Cardiac muscle cell (in vitro differentiated cells and primary cell): Measurements from ENCODE around the gene ADGRD1. TPM values are rescaled to one million over a fixed set of nuclear protein-coding genes. Genes with fewer than 3 reads are reported as not detected.

Source experiments
- DNase-seq, 2 donors: peaks; one replicate each; pipeline versions ENCODE4 v3.0.0 to v3.0.0-alpha.2; 2010 to 2017; ENCODE audit warnings: low read depth in 1 of 2, low spot score in 1 of 2
- H3K27ac ChIP-seq: fragments of 200-600 bp; sonication (generic); 2 replicates; pipeline ENCODE4 v1.5.1; 2016
- H3K27me3 ChIP-seq: fragments of 200-600 bp; sonication (generic); 2 replicates; pipeline ENCODE4 v1.6.0; 2016; ENCODE audit warnings: control low read depth
- H3K36me3 ChIP-seq: fragments of 200-600 bp; sonication (generic); 2 replicates; pipeline ENCODE4 v1.5.1; 2016; ENCODE audit warnings: control low read depth
- H3K4me1 ChIP-seq: fragments of 200-600 bp; sonication (generic); 2 replicates; pipeline ENCODE4 v1.8.1; 2017; ENCODE audit warnings: low read depth, mild to moderate bottlenecking, mixed run types
- H3K4me3 ChIP-seq: fragments of 200-600 bp; sonication (generic); 2 replicates; pipeline ENCODE4 v1.5.1; 2016; ENCODE audit warnings: mild to moderate bottlenecking
- H3K9me3 ChIP-seq: fragments of 200-600 bp; sonication (generic); 2 replicates; pipeline ENCODE4 v1.5.1; 2017; ENCODE audit warnings: low read depth, mild to moderate bottlenecking, control low read depth
- polyA plus RNA-seq: library from polyadenylated mRNA; unstranded; fragments of >200 nt; fragmentation: Nextera tagmentation; extraction: Ambion mirVana; gene quantifications from 2 replicates; pipeline ENCODE4 v1.2.1, GENCODE V29; 2016
- total RNA-seq: library from RNA; depleted of rRNA; stranded (reverse); fragments of >200 nt; gene quantifications from 2 replicates; pipeline ENCODE4 v1.2.3, GENCODE V29; 2016
- TF ChIP-seq, protein P1 (sequence below): IDR thresholded peaks from 2 replicates; pipeline ENCODE4 v1.5.1; 2012; ENCODE audit warnings: low read depth, mild to moderate bottlenecking, low read length

Gene ADGRD1
- total and polyA plus RNA-seq, 2 experiments from 2014 or later, result 66.6 to 74.0 TPM

DNA sequence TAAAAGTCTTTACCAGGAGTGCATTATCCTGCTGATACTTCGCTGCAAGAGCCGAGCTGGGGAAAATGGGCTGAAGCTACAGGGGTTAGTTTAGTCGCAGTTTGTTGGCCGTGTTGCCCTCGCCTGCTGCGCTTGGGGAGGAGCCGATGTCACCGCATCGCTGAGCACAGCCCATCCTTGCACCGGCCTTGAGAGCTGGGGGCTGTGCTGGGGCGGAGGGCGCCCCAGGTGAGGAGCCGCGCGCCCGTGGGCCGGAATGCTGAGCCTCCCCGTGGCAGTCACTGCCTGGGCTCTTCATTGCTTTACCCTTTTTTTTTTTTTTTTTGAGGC, 50.0 kb downstream of the ADGRD1 start:
- H3K4me3 ChIP-seq, result no peak overlapping the region
- H3K36me3 ChIP-seq, result peaks cover 15% of the 10 kb centered on the region
- H3K4me1 ChIP-seq, result peaks cover 6% of the 10 kb centered on the region
- H3K27ac ChIP-seq, result peak overlapping the region; percentile 88
- DNase-seq, result no peak
- no peaks in the 10 kb centered on the region for H3K9me3 ChIP-seq
- H3K27me3 ChIP-seq, result no peaks in the 10 kb centered on the region
- TF ChIP-seq, protein P1, sequence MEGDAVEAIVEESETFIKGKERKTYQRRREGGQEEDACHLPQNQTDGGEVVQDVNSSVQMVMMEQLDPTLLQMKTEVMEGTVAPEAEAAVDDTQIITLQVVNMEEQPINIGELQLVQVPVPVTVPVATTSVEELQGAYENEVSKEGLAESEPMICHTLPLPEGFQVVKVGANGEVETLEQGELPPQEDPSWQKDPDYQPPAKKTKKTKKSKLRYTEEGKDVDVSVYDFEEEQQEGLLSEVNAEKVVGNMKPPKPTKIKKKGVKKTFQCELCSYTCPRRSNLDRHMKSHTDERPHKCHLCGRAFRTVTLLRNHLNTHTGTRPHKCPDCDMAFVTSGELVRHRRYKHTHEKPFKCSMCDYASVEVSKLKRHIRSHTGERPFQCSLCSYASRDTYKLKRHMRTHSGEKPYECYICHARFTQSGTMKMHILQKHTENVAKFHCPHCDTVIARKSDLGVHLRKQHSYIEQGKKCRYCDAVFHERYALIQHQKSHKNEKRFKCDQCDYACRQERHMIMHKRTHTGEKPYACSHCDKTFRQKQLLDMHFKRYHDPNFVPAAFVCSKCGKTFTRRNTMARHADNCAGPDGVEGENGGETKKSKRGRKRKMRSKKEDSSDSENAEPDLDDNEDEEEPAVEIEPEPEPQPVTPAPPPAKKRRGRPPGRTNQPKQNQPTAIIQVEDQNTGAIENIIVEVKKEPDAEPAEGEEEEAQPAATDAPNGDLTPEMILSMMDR, result no peak

DNA sequence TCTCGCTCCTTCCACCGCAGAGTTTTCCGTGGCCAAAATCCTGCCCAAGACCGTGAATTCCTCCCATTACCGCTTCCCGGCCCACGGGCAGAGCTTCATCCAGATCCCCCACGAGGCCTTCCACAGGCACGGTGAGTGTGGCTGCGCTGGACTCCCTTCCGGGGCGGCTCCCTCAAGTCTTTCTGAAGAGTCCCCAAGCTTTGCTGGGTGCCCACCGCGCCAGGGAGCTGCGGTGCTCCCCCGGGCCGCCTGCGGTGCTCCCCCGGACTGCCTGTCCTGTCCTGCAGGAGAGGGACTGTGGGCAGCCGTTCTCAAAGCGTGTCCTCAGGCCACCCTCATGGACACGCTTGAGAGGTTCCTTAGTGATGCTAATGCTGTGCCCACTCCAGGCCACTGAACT, 50.5 kb downstream of the ADGRD1 start:
- H3K4me3 ChIP-seq, result no peak overlapping the region
- no peak for DNase-seq
- no peaks in the 10 kb centered on the region for H3K27me3 ChIP-seq
- TF ChIP-seq, protein P1, result no peak
- H3K27ac ChIP-seq, result no peak overlapping the region
- no peaks in the 10 kb centered on the region for H3K9me3 ChIP-seq
- H3K36me3 ChIP-seq, result peaks cover 10% of the 10 kb centered on the region
- peaks cover 6% of the 10 kb centered on the region for H3K4me1 ChIP-seq

- H3K4me3 ChIP-seq, result no peak overlapping the region
- no peak for DNase-seq
- H3K27me3 ChIP-seq, result no peaks in the 10 kb centered on the region
- H3K9me3 ChIP-seq, result no peaks in the 10 kb centered on the region
- H3K27ac ChIP-seq, result no peak overlapping the region
- H3K36me3 ChIP-seq, result peaks cover 14% of the 10 kb centered on the region
- peaks cover 6% of the 10 kb centered on the region for H3K4me1 ChIP-seq
- TF ChIP-seq, protein P1, result no peak
Observed at GRCh38 chr12:131005161-131006035, 51.7 kb downstream of the ADGRD1 start.

- no peak overlapping the region for H3K27ac ChIP-seq
- peaks cover 12% of the 10 kb centered on the region for H3K36me3 ChIP-seq
- no peak for DNase-seq
- no peak overlapping the region for H3K4me3 ChIP-seq
- H3K9me3 ChIP-seq, result no peaks in the 10 kb centered on the region
- H3K27me3 ChIP-seq, result no peaks in the 10 kb centered on the region
- H3K4me1 ChIP-seq, result peaks cover 6% of the 10 kb centered on the region
- TF ChIP-seq, protein P1, result no peak
Observed at GRCh38 chr12:131006036-131006735, 52.5 kb downstream of the ADGRD1 start.

DNA sequence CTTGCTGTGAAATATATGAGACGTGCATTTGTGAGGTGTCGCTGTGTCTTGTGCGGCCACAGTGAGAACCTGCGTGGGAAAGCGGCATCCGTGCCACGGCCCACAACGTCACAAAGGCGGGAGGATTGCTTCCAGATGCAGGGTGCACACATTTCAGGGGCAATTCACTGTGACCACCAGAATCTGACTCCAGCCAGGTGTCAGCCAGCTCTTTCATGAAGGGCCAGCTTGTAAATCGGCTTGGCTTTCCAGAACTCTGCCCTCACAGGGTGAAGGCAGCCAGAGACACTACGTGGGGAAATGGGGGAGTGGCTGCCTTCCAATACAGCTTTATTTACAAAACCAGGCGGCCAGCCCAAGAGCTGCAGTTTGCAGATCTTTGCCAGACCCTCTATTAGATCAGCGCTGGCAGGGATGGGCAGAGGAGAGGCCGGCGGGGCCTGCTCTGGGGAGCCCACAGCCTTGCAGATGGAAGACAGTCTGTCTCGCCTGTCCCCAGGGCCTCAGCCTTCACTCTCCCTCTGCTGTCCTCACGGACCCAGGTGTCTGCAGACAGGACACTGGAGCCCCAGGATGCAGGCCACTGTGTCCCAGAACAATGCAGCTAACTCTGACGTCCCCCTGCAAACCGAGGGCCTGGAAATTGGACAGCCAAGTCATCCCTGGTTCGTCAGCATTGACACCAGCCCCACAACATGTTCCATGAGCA, 53.5 kb downstream of the ADGRD1 start:
- H3K4me1 ChIP-seq, result peaks cover under 1% of the 10 kb centered on the region
- no peaks in the 10 kb centered on the region for H3K27me3 ChIP-seq
- no peak overlapping the region for H3K4me3 ChIP-seq
- H3K9me3 ChIP-seq, result no peaks in the 10 kb centered on the region
- no peak overlapping the region for H3K27ac ChIP-seq
- no peak for DNase-seq
- H3K36me3 ChIP-seq, result peaks cover 12% of the 10 kb centered on the region
- TF ChIP-seq, protein P1, result no peak
